Nephron progenitor cell (in vitro differentiated cells): ENCODE measurements around the gene ZNF524.
A peak's percentile ranks its signal among the peaks of the same experiment; 100 is the strongest.

Experiments
- DNase-seq: peaks from one replicate; pipeline ENCODE4 v3.0.0; 2021
- H3K27ac Mint-ChIP-seq: 2 replicates; pipeline ENCODE4 v1.8.0; 2021; ENCODE audit warnings: mild to moderate bottlenecking, moderate library complexity, mixed read lengths
- H3K27me3 Mint-ChIP-seq: 2 replicates; pipeline ENCODE4 v1.8.0; 2021; ENCODE audit warnings: mild to moderate bottlenecking, low read depth, mixed read lengths; ENCODE audit not compliant: poor library complexity
- H3K36me3 Mint-ChIP-seq: 2 replicates; pipeline ENCODE4 v1.8.0; 2021; ENCODE audit warnings: low read depth, mixed read lengths
- H3K4me1 Mint-ChIP-seq: 2 replicates; pipeline ENCODE4 v1.8.0; 2021; ENCODE audit warnings: mixed read lengths
- H3K4me3 Mint-ChIP-seq: 2 replicates; pipeline ENCODE4 v1.8.0; 2021; ENCODE audit warnings: mild to moderate bottlenecking, moderate library complexity, mixed read lengths
- H3K9me3 Mint-ChIP-seq: 2 replicates; pipeline ENCODE4 v1.8.0; 2021; ENCODE audit warnings: mild to moderate bottlenecking, moderate library complexity, mixed read lengths
- CTCF ChIP-seq: fragments of 200-600 bp; sonication (generic); IDR thresholded peaks from 2 replicates; pipeline ENCODE4 v1.5.0; 2021; ENCODE audit warnings: antibody characterized with exemption

The ZNF524 gene

DNA sequence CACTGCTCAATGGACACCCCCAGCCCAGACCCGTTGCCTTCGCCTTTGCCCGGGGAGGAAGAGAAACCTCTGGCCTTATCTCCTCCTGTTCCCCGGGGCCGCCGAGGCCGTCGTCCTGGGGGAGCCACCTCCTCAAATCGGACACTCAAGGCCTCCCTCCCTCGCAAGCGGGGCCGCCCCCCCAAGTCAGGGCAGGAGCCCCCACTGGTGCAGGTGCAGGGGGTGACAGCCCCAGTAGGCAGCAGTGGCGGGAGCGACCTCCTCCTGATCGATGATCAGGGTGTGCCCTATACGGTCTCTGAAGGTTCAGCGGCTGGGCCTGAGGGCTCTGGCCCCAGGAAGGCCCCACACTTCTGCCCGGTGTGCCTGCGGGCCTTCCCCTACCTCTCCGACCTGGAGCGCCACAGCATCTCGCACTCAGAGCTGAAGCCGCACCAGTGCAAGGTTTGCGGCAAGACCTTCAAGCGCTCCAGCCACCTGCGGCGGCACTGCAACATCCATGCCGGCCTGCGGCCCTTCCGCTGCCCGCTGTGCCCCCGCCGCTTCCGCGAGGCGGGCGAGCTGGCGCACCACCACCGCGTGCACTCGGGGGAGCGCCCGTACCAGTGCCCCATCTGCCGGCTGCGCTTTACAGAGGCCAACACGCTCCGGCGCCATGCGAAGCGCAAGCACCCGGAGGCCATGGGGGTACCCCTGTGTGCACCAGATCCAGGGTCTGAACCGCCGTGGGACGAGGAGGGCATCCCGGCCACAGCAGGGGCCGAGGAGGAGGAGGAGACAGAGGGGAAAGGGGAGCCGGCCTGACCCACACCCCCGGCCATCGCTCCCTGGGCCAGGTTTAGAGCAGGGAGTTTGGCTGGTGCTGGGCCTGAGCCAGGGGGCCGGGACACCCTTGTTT lies 2.3 kb downstream of the ZNF524 start:
- Mint-ChIP-seq H3K27ac (no peak overlapping the region), H3K4me3 (no peak overlapping the region), H3K36me3 (peaks cover 27% of the 10 kb centered on the region), H3K4me1 (peaks cover 53% of the 10 kb centered on the region), H3K9me3 (peaks cover 6% of the 10 kb centered on the region), H3K27me3 (no peaks in the 10 kb centered on the region)
- DNase-seq, result no peak
- no peak for TF ChIP-seq CTCF

GRCh38 chr19:55603115-55603514 lies 3.0 kb downstream of the ZNF524 start:
- DNase-seq, result no peak
- Mint-ChIP-seq H3K9me3 (peaks cover 6% of the 10 kb centered on the region), H3K27me3 (no peaks in the 10 kb centered on the region), H3K27ac (no peak overlapping the region), H3K4me1 (peaks cover 55% of the 10 kb centered on the region), H3K36me3 (peaks cover 29% of the 10 kb centered on the region), H3K4me3 (no peak overlapping the region)
- TF ChIP-seq CTCF, result no peak

DNA sequence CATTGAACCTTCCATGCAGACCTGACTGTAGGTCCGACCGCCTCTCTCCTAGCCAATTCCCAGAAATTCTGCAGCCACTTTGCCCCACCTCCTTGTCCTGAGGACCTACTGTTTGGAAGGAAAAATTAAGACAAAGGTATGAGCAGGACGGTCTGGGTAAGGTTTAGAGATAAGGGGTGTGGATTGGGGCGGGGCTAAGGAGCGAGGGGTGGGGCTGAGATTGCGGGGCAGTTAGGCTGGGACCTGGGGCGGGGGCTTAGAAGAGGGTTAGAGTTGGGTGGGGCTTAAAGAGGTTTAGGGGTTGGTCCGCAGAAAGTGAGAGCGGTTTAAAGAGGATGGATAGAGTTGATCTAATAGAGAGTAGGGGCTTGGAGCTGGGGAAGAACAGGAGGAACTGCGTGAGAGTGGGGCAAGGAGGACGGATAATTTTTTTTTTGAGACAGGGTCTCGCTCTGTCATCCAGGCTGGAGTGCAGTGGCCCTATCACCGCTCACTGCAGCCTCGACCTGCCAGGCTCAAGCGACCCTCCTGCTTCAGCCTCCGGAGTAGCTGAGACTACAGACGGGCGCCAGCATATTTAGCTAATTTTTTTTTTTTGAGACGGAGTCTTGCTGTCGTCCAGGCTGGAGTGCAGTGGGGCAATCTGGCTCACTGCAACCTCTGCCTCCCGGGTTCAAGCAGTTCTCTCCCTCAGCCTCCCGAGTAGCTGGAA lies 3.6 kb downstream of the ZNF524 start:
- peaks cover 28% of the 10 kb centered on the region for H3K36me3 Mint-ChIP-seq
- H3K27ac Mint-ChIP-seq, result peak overlapping the region; percentile 91
- DNase-seq, result no peak
- H3K9me3 Mint-ChIP-seq, result peaks cover 6% of the 10 kb centered on the region
- peak overlapping the region; percentile 85 for H3K4me3 Mint-ChIP-seq
- no peak for TF ChIP-seq CTCF
- peaks cover 53% of the 10 kb centered on the region for H3K4me1 Mint-ChIP-seq
- H3K27me3 Mint-ChIP-seq, result no peaks in the 10 kb centered on the region

DNA sequence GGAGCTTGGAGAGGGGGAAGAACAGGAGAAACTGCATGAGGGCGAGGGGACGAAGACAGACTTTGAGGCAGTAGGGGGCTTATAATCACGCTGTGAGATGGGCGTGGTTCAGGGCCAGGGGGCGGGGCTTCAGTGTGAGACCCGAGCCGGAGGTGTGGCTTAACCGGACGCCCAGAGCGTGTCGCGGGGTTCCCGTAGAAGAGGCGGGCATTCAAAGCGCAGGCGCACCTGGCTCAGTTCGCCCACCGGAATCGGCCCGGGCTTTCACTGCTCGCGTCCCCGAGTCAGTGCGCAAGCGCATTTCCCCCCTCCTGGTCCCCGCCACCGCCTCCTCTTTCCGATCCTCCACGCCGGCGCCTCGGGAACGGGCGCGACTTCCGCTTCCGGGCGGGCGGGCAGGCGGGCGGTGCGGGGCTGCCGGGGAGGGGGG lies 5.1 kb downstream of the ZNF524 start:
- H3K36me3 Mint-ChIP-seq, result peaks cover 40% of the 10 kb centered on the region
- H3K9me3 Mint-ChIP-seq, result peaks cover 6% of the 10 kb centered on the region
- peak; percentile 99 for DNase-seq
- H3K4me1 Mint-ChIP-seq, result peaks cover 51% of the 10 kb centered on the region
- no peak for TF ChIP-seq CTCF
- H3K4me3 Mint-ChIP-seq, result peak overlapping the region; percentile 85
- peak overlapping the region; percentile 96 for H3K27ac Mint-ChIP-seq
- H3K27me3 Mint-ChIP-seq, result no peaks in the 10 kb centered on the region

DNA sequence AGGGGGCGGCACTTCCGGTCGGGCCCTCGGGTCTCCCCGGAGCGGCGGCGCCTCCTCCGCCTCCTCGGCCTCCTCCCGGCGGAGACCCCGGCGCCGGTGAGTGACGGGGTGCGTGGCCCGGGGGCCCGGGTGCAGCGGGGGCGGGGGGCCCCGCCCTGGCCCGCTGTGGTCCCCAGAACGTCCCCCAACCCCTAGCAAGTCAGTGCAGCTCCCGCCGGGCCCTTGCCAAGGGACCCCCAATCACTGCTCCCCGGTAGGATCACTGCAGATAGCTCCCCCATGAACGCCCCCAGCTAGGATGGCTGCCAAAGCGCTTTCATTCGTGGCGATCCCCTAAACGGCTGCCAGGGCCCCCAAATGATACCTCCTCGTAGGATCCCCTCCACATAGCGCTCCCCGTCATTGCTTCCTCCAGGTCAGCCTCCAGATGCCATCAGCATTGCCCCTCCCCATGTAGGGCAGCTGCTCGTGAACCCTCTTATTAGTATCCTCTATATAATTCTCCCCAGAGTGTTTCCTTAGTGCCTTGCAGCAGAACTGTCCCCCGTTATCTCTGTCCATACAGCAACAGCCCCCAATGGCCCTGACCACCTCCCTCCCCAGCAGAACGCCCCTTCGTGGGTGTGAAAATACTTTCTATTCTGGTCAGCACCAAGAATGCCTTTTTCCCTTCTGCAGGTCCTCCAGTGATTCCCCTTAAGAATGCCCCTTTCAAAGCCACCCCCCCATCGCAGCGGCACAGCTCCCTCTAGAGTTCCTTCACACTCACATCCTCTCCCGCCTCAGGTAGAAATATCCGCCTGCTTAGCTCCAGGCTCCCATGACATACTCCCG lies 5.8 kb downstream of the ZNF524 start, which contains the start of gene ZNF865:
Gene ZNF865 (plus strand): TSS at position 11 of the 834 bp plus-strand sequence. CDS start 7,972 bp downstream, outside the sequence.
- Mint-ChIP-seq H3K36me3 (peaks cover 46% of the 10 kb centered on the region), H3K4me3 (peak within 1 kb of the TSS; percentile 95), H3K27ac (peak within 1 kb of the TSS; percentile 98), H3K4me1 (peaks cover 54% of the 10 kb centered on the region), H3K27me3 (no peaks in the 10 kb centered on the region), H3K9me3 (peaks cover 6% of the 10 kb centered on the region)
- peak; percentile 65 for TF ChIP-seq CTCF
- peak; percentile 79 for DNase-seq
